Endothelial cell of umbilical vein (primary cell): Measurements from ENCODE around the gene WDR31. TPM values are rescaled to one million over a fixed set of nuclear protein-coding genes. Genes with fewer than 3 reads are reported as not detected.

ENCODE experiments used
- BruUV-seq: library from RNA; stranded (reverse); fragments of 400-500 nt; replicated peaks from 2 replicates; lab custom pipeline; 2021; lab: Mats Ljungman, UMichigan
- CTCF ChIA-PET: fragments of 300-600, 350-600 bp; sonication (Branson Sonifier 250); formaldehyde crosslinking; loops from one replicate; lab custom pipeline; 2021; ENCODE audit warnings: antibody characterized with exemption, inconsistent platforms; lab: Charles Lee
- POLR2A ChIA-PET: fragments of 300-600, 350-600 bp; sonication (Branson Sonifier 250); formaldehyde crosslinking; loops from one replicate; lab custom pipeline; 2021; ENCODE audit warnings: antibody characterized with exemption, inconsistent platforms; lab: Charles Lee
- DNase-seq: peaks from one replicate; pipeline ENCODE4 v3.0.0-alpha.2; 2011; ENCODE audit warnings: low read depth, low spot score
- FAIRE-seq: peaks from 2 replicates; lab custom pipeline; 2011; peaks lifted over from hg19 to GRCh38; lab: Jason Lieb, UNC
- H2AFZ ChIP-seq: 2 replicates; pipeline ENCODE4 v1.6.0; 2012; ENCODE audit warnings: low read depth, low read length, control low read depth, inconsistent platforms
- H3K27ac ChIP-seq: 2 replicates; pipeline ENCODE4 v1.5.1; 2011; ENCODE audit warnings: low read depth, mild to moderate bottlenecking, control low read depth, low read length, moderate library complexity; ENCODE audit not compliant: insufficient read depth
- H3K27me3 ChIP-seq, 2 experiments: 2 replicates each; pipeline versions ENCODE4 v1.6.0 to v1.6.1; 2011; ENCODE audit warnings: low read length in 2 of 2, mixed read lengths in 1 of 2; ENCODE audit not compliant: control insufficient read depth in 2 of 2, insufficient read depth in 2 of 2
- H3K36me3 ChIP-seq, 2 experiments: 2 replicates in 1 of 2; 3 replicates in 1 of 2; pipeline ENCODE4 v1.5.1; 2011; ENCODE audit warnings: low read length in 2 of 2, mild to moderate bottlenecking in 1 of 2, moderate library complexity in 1 of 2; ENCODE audit not compliant: control insufficient read depth in 2 of 2, insufficient read depth in 2 of 2; ENCODE audit errors: extremely low read depth in 1 of 2
- H3K4me1 ChIP-seq: 3 replicates; pipeline ENCODE4 v1.5.1; 2011; ENCODE audit warnings: mild to moderate bottlenecking, low read length; ENCODE audit not compliant: control insufficient read depth, insufficient read depth; ENCODE audit errors: extremely low read depth
- H3K4me2 ChIP-seq: 2 replicates; pipeline ENCODE4 v1.6.1; 2011; ENCODE audit warnings: low read length, control low read depth, mixed read lengths; ENCODE audit not compliant: insufficient read depth
- H3K4me3 ChIP-seq, 3 experiments: fragments of 200-600 bp in 1 of 3; sonication (generic), shearing (Covaris generic) in 1 of 3; replicated peaks in 1 of 3; 2 replicates each; pipeline ENCODE4 v1.5.1; 2011 to 2016; ENCODE audit warnings: control low read depth in 3 of 3, low read length in 3 of 3, mild to moderate bottlenecking in 2 of 3, inconsistent platforms in 1 of 3, low read depth in 1 of 3, moderate library complexity in 1 of 3; ENCODE audit not compliant: insufficient read depth in 1 of 3
- H3K79me2 ChIP-seq: 2 replicates; pipeline ENCODE4 v1.6.0; 2012; ENCODE audit warnings: low read length, inconsistent platforms; ENCODE audit not compliant: control insufficient read depth, insufficient read depth
- H3K9ac ChIP-seq: replicated peaks from 2 replicates; pipeline ENCODE3; 2011; ENCODE audit warnings: low read length, control low read depth; ENCODE audit not compliant: insufficient read depth; ENCODE audit errors: extremely low read depth
- H3K9me1 ChIP-seq: replicated peaks from 3 replicates; pipeline ENCODE4 v1.6.0; 2011; ENCODE audit warnings: mild to moderate bottlenecking, low read length; ENCODE audit not compliant: control insufficient read depth, insufficient read depth; ENCODE audit errors: extremely low read depth
- H3K9me3 ChIP-seq: replicated peaks from 2 replicates; pipeline ENCODE4 v1.5.1; 2012; ENCODE audit warnings: low read length, inconsistent platforms; ENCODE audit not compliant: control insufficient read depth, insufficient read depth
- H4K20me1 ChIP-seq: replicated peaks from 2 replicates; pipeline ENCODE3; 2011; ENCODE audit warnings: mild to moderate bottlenecking, low read length; ENCODE audit not compliant: control insufficient read depth, insufficient read depth; ENCODE audit errors: extremely low read depth
- EZH2 ChIP-seq: IDR thresholded peaks from 2 replicates; pipeline ENCODE4 v1.6.1; 2012; ENCODE audit warnings: borderline replicate concordance, low read depth, mild to moderate bottlenecking, moderate library complexity, low read length, inconsistent platforms; ENCODE audit not compliant: severe bottlenecking
- FOS ChIP-seq: IDR thresholded peaks from 2 replicates; pipeline ENCODE4 v1.6.1; 2011; ENCODE audit warnings: mild to moderate bottlenecking, low read length, moderate library complexity, borderline replicate concordance; ENCODE audit not compliant: insufficient read depth
- GATA2 ChIP-seq: IDR thresholded peaks from 2 replicates; pipeline ENCODE4 v1.7.0; 2011; ENCODE audit warnings: low read depth, mild to moderate bottlenecking, moderate library complexity, mixed read lengths, low read length; ENCODE audit not compliant: insufficient read length, insufficient read depth
- JUN ChIP-seq: IDR thresholded peaks from 2 replicates; pipeline ENCODE4 v1.6.1; 2011; ENCODE audit warnings: borderline replicate concordance, low read depth; ENCODE audit not compliant: insufficient read length, insufficient read depth
- MYC ChIP-seq: IDR thresholded peaks from one replicate; pipeline ENCODE4 v1.6.1; 2011; ENCODE audit warnings: mild to moderate bottlenecking, low read depth, low read length
- POLR2A ChIP-seq: IDR thresholded peaks from 2 replicates; pipeline ENCODE4 v1.6.1; 2012; ENCODE audit warnings: low read depth, mild to moderate bottlenecking, control low read depth, low read length
- POLR2AphosphoS5 ChIP-seq: IDR thresholded peaks from 2 replicates; pipeline ENCODE4 v1.6.1; 2012; ENCODE audit warnings: low read depth, mild to moderate bottlenecking, control low read depth, low read length, moderate library complexity; ENCODE audit not compliant: insufficient read depth
- dilution Hi-C: fragments of 300-500 bp; cut with MboI; formaldehyde crosslinking; loops from one replicate; pipeline ENCODE4 v1.15.0; 2019; ENCODE audit warnings: low sequenced_read_pairs; ENCODE audit not compliant: extremely low pct_ligation_motif_present
- intact Hi-C: fragments of 100-400 bp; cut with micrococcal nuclease; formaldehyde crosslinking; loops from one replicate; pipeline ENCODE4 v1.10.0; 2022
- polyA plus RNA-seq, 4 experiments: library from polyadenylated mRNA; depleted of rRNA in 3 of 4; stranded (reverse) in 3 of 4; unstranded in 1 of 4; fragments of >200 nt; gene quantifications; 2 replicates each; pipeline versions ENCODE4 v1.2.1 to v1.2.3, GENCODE V29; 2011 to 2012; ENCODE audit warnings: missing spikeins in 1 of 4
- total RNA-seq: library from RNA; stranded (reverse); gene quantifications from 2 replicates; pipeline ENCODE4 v1.2.3, GENCODE V29; 2021
- TF ChIP-seq, protein P1 (sequence below), 2 donors: IDR thresholded peaks; 1 replicate in 1 of 2; 2 replicates in 1 of 2; pipeline ENCODE4 v1.5.1; 2011; ENCODE audit warnings: low read length in 2 of 2, mild to moderate bottlenecking in 2 of 2, moderate library complexity in 2 of 2, control low read depth in 1 of 2, inconsistent platforms in 1 of 2, low read depth in 1 of 2; ENCODE audit not compliant: insufficient read depth in 1 of 2; ENCODE audit errors: extremely low read depth in 1 of 2
- TF ChIP-seq, protein P2 (sequence below): IDR thresholded peaks from 2 replicates; pipeline ENCODE4 v1.6.1; 2011; ENCODE audit not compliant: insufficient read depth, insufficient read length

Gene WDR31
- total and polyA plus RNA-seq, 2 donors (not counting 3 experiments of a cell fraction or from before 2014, with no cell fraction given) = 0.22 to 1.00 TPM

DNA sequence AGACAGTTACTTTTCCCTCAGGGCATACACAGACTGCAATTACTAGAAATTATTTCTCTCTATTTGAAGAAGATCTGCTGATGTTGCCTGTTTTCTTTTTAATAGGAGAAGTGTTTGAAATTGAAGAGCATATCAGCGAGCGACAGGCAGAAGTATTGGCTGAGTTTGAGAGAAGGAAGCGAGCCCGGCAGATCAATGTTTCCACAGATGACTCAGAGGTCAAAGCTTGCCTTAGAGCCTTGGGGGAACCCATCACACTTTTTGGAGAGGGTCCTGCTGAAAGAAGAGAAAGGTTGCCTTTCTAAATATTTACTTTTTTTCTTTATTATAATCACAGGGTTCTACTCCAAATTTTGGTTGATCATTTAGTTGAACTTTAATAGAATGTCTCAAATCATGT is 61.2 kb downstream of the WDR31 start:
- POLR2A ChIA-PET = no interaction called here
- Histone ChIP-seq H3K36me3 (peaks cover 13 to 19% of the 10 kb centered on the region in 2 experiments), H3K4me1 (peaks cover 13% of the 10 kb centered on the region), H3K9me1 (no peaks in the 10 kb centered on the region), H4K20me1 (no peaks in the 10 kb centered on the region), H3K4me2 (no peak overlapping the region), H2AFZ (no peak overlapping the region), H3K9ac (no peak overlapping the region), H3K27me3 (no peaks in the 10 kb centered on the region), H3K79me2 (peaks cover 21% of the 10 kb centered on the region), H3K4me3 (no peak overlapping the region), H3K9me3 (no peaks in the 10 kb centered on the region), H3K27ac (no peak overlapping the region)
- no peak for FAIRE-seq
- BruUV-seq = no TSS peak
- DNase-seq = no peak
- dilution Hi-C loops (no loop called here), intact Hi-C loops (loop anchor here (1.0 kb wide), 1 partner anchor 117 kb away; no protein-coding TSS in a partner anchor)
- CTCF ChIA-PET = no interaction called here
- TF ChIP-seq, protein P1, sequence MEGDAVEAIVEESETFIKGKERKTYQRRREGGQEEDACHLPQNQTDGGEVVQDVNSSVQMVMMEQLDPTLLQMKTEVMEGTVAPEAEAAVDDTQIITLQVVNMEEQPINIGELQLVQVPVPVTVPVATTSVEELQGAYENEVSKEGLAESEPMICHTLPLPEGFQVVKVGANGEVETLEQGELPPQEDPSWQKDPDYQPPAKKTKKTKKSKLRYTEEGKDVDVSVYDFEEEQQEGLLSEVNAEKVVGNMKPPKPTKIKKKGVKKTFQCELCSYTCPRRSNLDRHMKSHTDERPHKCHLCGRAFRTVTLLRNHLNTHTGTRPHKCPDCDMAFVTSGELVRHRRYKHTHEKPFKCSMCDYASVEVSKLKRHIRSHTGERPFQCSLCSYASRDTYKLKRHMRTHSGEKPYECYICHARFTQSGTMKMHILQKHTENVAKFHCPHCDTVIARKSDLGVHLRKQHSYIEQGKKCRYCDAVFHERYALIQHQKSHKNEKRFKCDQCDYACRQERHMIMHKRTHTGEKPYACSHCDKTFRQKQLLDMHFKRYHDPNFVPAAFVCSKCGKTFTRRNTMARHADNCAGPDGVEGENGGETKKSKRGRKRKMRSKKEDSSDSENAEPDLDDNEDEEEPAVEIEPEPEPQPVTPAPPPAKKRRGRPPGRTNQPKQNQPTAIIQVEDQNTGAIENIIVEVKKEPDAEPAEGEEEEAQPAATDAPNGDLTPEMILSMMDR (IDR thresholded peaks at IDR 0.05; ENCODE audit: extremely low read depth in 1 of 2, insufficient read depth in 1 of 2, low read depth in 1 of 2, low read length in 2 of 2) = no peak
- no peak for TF ChIP-seq POLR2AphosphoS5
- TF ChIP-seq FOS = no peak
- TF ChIP-seq, protein P2, sequence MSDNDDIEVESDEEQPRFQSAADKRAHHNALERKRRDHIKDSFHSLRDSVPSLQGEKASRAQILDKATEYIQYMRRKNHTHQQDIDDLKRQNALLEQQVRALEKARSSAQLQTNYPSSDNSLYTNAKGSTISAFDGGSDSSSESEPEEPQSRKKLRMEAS = no peak
- no peak for TF ChIP-seq JUN
- no peak for TF ChIP-seq MYC
- no peak for TF ChIP-seq POLR2A
- no peak for TF ChIP-seq EZH2
- no peak for TF ChIP-seq GATA2
